GM13977 (cell line): ENCODE results near the gene TKTL1.
A peak's percentile ranks its signal among the peaks of the same experiment; 100 is the strongest.

Experiments used
- DNase-seq: peaks from one replicate; pipeline ENCODE4 v3.0.0; 2012; ENCODE audit warnings: low spot score
- in situ Hi-C: fragments of 300-500 bp; cut with MboI; formaldehyde crosslinking; loops from one replicate; pipeline ENCODE4 v1.12.0; 2022; ENCODE audit warnings: low sequenced_read_pairs, low pct_unique_long_range_greater_than_20kb, mixed read lengths, inconsistent platforms; ENCODE audit not compliant: unreplicated experiment
- TF ChIP-seq, protein P1 (sequence below): IDR thresholded peaks from 2 replicates; pipeline ENCODE4 v1.5.1; 2012; ENCODE audit warnings: mild to moderate bottlenecking, control low read depth; ENCODE audit not compliant: insufficient read depth; ENCODE audit errors: extremely low read depth, missing control alignments

TKTL1 gene

DNA sequence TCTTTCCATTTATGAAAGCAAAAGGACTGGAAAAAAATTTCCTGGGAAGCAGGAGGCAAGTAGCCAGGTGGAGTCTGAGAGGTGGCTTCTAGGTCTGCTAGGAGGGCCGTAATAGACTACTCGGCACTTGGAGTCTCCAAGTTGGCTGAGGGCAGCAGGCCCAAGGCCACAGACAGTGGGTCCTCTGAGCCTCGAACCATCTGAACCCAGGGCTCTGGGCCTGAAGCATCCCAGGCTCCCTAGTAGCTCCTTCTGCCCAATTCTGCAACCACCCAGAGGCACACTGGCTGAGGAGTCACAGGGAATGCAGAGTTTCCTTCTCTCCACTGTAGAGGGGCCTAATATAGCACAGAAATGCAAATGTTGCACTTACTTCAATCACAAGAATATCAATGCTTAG lies 19.8 kb downstream of the TKTL1 start:
- TF ChIP-seq, protein P1, sequence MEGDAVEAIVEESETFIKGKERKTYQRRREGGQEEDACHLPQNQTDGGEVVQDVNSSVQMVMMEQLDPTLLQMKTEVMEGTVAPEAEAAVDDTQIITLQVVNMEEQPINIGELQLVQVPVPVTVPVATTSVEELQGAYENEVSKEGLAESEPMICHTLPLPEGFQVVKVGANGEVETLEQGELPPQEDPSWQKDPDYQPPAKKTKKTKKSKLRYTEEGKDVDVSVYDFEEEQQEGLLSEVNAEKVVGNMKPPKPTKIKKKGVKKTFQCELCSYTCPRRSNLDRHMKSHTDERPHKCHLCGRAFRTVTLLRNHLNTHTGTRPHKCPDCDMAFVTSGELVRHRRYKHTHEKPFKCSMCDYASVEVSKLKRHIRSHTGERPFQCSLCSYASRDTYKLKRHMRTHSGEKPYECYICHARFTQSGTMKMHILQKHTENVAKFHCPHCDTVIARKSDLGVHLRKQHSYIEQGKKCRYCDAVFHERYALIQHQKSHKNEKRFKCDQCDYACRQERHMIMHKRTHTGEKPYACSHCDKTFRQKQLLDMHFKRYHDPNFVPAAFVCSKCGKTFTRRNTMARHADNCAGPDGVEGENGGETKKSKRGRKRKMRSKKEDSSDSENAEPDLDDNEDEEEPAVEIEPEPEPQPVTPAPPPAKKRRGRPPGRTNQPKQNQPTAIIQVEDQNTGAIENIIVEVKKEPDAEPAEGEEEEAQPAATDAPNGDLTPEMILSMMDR = no peak
- no peak for DNase-seq
- in situ Hi-C loops = no loop called here

DNA sequence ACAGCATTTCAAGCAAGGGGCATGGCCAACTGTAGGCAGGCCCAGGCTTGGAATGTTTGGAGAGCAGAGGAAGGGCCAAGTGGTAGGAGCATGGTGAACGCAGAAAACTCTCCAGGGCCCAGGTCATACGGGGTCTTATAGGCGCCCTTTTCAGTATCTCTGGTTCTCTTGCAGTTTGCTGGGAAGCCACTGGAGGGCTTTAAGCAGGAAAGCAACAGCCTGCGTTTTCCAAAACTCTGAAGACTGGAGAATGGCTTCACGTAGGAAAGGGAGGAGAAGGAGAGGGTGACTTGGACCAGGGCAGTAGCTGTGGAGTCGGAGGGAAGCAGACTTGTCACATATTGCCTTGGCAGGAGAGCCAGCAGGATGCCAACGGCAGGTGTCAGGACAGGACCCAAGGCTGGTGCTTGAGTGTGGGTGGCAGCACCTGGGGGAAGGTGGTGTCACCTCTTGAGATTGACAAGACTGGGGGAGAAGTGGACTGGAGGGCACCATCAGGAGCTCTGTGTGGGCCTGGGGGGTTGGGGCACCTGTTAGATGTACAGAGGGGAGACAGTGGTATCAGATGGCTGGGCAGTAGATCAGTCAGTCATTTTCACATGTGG lies 21.9 kb downstream of the TKTL1 start:
- TF ChIP-seq, protein P1 = no peak
- in situ Hi-C loops = no loop called here
- no peak for DNase-seq

DNA sequence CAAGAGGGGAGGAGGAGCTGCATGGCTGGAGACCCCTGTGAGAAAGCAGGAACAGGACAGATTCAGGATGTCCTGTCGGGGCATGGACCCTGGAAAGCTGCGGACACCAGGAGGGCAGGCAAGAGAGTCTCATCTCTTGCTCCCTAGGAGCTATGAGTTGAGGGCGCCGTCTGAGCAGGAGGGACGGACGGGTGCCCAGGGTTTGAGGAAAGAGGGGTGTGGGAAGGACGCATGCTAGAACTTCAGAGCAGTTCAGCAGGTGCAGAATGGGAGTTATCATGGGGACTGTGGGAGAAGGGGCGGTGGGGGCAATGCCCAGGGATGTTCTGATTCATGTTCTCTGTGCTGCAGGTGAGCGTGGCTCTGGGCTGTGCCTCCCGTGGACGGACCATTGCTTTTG lies 24.8 kb downstream of the TKTL1 start:
- in situ Hi-C loops = no loop called here
- no peak for DNase-seq
- TF ChIP-seq, protein P1 = no peak

DNA sequence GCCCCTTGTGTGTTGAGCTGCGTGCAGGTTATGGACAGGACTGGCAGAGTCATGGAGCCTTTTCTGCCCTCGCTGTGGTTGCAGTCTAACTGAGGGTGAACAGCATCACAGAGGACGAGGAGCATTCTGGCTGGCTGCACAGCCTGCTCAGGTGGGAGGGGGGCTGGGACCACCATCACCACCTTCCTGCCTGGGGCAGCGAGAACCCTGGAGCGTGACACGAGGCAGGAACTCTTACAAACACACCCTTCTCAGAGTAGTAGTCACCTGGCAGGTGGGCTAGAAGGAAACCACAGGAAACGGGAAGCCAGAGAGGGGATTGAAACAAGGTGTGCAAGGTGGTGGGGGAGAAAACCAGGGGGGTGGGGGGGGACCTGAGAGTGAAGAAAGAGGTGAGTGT lies 25.6 kb downstream of the TKTL1 start:
- in situ Hi-C loops = no loop called here
- TF ChIP-seq, protein P1 = no peak
- no peak for DNase-seq

DNA sequence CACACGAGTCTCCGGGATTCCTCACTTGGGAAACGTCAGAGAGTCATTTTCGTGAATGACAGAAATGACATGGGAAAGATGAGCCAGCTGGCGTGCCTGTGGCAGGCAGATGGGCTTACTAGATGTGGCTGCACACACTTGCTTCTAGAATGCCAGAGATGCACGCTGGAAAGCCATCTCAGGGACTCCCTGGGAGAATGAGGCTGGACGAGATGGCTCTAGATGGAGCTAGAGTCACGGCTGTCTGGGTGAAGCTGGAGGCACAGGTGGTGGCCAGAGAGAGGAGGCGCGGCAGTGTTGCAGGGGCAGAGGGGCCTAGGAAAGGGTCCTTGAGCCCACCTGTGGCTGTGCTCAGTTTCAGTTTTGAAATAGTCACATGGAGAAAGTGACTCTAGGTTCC lies 26.0 kb downstream of the TKTL1 start:
- no peak for DNase-seq
- in situ Hi-C loops = no loop called here
- TF ChIP-seq, protein P1 = peak; percentile 25

DNA sequence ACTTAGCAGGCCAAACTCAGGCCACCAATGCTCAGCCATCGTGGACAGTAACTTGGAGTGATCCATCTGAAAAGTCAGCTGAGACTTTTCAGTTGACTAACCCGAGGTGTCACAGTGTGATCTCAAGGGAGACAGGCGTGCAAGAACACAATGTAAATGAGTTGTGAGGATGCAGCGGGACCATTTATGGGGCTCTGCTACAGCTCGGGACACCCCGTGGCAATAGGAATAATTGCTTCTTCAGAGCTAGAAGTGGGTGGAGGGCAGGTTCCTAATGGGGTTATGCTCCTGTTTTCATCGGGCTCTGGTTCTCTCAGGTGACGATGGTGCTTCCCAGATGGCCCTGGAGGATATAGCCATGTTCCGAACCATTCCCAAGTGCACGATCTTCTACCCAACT lies 27.3 kb downstream of the TKTL1 start:
- DNase-seq = no peak
- in situ Hi-C loops = no loop called here
- TF ChIP-seq, protein P1 = no peak

DNA sequence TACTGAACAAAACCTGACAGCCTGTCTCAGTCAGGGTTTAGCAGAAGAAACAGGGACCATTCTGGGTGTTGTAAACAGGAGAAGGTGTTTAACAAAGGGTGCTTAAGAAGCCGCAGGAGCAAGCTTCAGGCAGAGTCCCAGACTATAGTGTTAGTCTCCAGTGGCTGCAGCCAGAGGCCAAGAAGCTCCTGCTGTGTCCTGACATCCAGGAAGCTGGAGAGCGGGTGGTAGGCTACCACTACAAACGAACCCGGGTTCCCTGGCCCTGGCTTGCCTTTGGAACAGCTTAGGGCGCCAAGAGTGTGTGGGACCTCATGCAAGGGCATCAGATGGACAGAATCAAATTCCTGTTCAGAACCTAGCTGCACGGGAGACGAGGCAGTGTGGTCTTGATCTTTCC lies 27.9 kb downstream of the TKTL1 start:
- TF ChIP-seq, protein P1 = no peak
- in situ Hi-C loops = no loop called here
- no peak for DNase-seq
